ENCODE data around the gene EIF3K.
A peak's percentile ranks its signal among the peaks of the same experiment; 100 is the strongest.

EIF3K gene

DNA sequence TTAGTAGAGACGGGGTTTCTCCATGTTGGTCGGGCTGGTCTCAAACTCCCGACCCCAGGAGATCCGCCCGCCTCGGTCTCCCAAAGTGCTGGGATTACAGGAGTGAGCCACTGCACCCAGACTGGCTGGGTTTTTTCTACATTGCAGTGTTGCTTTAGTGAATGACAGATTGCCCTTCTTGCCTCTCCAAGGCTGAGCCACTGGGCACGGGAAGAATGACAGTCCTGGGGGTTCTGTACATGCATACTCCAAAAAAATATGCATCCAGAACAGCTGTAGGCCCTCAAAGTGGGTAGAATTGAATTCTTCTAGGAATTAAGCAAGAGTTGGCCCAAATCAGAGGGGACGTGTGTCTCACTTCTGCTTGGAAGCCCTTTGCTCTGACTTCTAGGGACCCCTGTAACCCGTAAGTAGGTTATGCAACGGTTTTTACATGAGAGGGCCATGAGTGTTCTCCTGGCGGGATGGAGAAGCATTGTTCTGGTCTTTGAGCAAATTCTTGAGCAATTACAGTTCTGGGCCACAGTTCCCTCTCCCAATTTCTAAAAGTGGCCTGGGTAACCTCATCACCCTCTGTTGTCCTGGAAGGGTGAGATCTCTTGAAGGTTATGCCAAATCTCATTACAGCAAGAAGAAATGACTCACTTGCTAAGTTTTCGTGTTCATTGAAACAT lies 32.1 kb downstream of the EIF3K start:
- no peak for DNase-seq

- DNase-seq, result no peak
Observed at GRCh38 chr19:38653028-38653571, 34.1 kb downstream of the EIF3K start.

- DNase-seq, result no peak
Observed at GRCh38 chr19:38654628-38655055, 35.7 kb downstream of the EIF3K start.

- no peak for DNase-seq
Observed at GRCh38 chr19:38655148-38655824, 36.3 kb downstream of the EIF3K start.

- no peak for DNase-seq
Observed at GRCh38 chr19:38656171-38656981, 37.4 kb downstream of the EIF3K start.

DNA sequence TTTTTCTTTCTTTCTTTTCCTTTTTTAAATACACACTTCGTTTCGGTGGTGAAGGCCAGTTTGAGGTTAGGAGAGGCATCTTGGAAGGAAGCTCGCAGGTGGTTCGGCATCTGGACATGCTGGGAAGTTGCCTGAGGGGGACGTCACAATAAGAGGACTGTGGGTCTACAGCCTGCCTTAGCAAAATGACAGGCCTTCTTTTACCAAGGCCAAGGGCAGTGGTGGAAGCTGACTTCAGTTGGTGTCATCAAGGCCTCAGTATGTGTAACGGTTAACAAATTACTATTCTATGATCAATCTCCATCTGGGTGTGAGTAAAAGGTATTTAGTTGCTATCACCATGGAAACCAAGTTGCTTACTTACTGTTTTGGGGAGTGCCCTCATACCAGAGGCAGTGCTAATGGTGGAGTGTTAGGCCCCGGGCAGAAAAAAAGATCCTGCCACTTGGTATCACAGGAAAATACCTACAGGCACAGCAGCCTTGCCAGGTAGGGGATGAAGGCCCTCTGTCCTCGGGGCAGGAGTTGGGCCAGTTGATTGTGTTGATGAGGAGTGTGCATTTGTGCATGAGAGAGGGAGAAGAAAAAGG lies 38.7 kb downstream of the EIF3K start:
- DNase-seq, result peak; percentile 89

GRCh38 chr19:38658462-38659306 lies 39.7 kb downstream of the EIF3K start:
- DNase-seq, result peak; percentile 97

DNA sequence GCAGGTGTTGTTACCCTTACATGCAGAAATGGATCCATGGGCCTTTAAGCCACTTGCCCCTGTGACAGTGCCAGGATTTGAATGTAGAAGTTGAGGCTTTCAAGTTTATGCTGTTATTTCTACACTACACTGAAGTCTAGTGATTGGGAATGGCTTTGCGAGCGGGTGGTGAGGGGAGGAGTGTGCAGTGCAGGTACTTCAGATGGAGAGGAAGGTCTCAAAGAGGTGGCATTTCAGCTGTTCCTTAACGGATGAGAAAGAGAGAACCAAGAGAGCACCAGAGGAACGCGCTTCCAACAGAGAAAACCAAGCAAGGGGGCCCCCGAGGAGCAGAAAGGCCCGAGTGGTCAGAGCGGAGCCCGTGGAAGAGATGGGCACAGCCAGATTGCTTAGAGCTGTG lies 41.7 kb downstream of the EIF3K start:
- no peak for DNase-seq

DNA sequence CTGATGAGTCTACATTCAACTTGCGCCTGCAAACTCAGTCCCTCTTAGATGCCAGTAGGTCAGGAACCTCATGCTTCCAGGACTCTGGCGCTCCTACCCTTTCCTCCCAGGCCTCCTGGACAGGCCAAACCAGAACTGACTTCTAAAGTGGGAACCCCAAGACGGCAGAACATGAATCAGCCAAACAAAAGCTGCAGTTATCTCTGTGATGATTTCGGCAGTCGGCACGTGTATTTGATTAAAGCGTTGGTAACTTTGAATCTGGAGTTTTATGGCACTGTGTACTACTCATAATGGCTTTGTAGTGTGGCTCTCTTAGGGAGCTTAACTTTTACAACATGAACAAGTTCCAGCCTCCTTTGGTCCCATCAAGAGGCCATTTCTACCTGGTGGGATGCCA lies 42.1 kb downstream of the EIF3K start:
- DNase-seq, result no peak

- no peak for DNase-seq
Observed at GRCh38 chr19:38661996-38662395, 43.0 kb downstream of the EIF3K start.

DNA sequence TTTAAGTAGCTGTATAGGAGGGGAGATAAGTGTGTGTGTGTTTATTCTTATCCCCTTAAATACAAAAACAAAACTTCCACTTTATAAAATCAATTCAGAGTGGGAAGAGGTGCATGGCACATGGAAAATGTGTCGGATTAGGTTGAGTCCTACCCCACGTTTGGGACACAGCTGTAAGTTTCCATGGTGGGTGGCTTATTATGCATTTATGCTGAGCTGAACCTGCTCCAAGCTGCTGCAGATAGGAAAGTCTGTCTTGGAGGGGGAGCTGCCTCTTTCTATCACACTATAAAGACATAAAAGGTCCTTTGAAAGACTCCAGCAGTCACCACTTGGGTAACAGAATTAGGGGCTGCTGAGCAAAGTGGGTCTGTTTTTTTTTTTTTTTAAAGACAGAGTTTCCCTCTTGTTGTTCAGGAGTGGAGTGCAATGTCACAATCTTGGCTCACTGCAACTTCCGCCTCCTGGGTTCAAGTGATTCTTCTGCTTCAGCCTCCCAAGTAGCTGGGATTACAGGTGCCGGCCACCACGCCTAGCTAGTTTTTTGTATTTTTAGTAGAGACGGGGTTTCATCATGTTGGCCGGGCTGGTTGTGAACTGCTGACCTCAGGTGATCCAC lies 43.7 kb downstream of the EIF3K start:
- no peak for DNase-seq

GRCh38 chr19:38663156-38663651 lies 44.2 kb downstream of the EIF3K start:
- DNase-seq, result no peak

DNA sequence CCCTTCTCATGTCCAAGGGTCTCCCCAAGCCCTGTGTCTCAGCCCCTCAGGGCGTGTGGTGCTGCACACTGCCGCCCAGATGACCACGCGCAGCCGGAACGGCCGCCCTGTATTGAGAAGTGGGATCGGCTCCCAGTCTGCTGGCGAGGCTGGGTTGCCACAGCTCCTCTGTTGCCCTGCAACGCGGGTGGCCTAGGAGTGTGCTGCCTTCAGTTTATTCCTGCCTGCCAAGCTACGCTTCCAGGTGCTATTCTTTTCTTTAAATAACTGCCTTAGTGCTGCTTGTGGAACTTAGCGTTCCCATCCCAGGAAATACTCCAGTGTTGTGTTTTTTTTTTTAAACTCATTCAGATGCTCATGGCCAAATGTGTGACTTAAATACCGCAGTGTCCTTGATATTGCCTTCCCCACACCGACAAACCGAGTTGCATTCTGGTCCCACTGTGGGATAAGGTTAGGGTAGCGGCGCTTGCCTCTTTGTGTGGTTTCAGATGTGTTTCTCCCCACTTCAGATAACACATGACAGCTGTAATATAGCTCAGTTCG lies 45.0 kb downstream of the EIF3K start:
- no peak for DNase-seq

- DNase-seq, result no peak
Observed at GRCh38 chr19:38664503-38665211, 45.7 kb downstream of the EIF3K start.

GRCh38 chr19:38665219-38665931 lies 46.4 kb downstream of the EIF3K start:
- DNase-seq, result no peak

DNA sequence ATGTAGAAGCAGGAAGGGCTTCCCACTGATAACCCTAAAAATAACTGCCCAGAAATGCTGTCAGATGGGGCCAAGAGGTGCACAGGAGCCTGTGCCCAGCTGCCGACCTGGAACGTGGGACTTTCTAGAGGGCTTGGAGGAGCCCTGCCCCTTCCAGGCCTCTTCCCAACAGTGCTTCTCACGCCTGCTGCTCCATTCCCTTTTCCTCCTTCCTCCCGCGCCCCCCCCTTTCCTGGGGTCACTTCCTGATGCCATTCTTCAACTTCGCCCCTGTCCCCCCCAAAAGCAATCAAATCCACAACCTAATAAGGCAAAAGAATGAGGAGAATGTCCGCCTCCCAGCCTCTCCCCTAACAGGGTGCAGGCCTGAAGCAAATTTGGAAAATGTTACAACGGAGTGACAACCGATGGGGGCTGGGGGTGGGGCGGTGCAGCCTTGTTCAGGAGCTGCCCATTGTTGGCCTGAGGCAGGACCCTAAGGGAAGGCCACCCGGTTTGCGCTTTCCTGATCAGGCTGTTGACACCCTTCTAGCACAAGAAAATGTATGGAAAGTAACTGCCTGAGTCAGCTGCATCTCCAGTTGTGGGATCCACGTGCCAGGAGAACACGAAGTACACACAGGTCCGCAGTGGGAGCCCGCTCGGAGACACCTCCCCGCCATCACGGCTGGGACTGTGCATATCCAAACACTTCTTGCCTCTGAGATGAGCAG lies 47.1 kb downstream of the EIF3K start:
- peak; percentile 52 for DNase-seq

- peak; percentile 52 for DNase-seq
Observed at GRCh38 chr19:38666663-38667511, 47.9 kb downstream of the EIF3K start.

DNA sequence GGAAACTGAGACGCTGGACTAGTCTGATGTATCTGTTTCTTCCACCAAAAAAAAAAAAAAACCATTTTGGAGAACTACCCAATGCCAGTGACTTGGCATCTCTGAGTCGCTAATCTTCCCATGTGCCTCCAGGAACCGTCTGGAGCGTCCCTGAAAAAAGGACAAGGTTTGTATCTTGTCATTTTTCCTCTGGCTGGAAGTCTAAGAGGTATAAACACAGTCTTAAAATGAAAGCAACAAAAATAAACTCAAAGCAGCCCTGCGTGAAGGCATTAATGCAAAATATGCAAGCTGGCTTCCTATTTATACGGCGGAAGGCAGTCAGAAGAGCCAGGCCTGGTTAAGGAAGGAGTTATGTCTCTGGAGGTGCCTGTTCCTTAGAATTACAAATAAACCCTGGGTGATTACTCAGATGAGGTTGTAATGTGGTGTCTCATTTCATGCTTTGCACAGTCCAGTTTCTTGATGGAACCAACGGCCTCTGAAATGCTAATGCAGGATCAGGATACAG lies 48.7 kb downstream of the EIF3K start:
- peak; percentile 69 for DNase-seq
